Measurements from ENCODE around the gene EPS8L1.
A peak's percentile ranks its signal among the peaks of the same experiment; 100 is the strongest.

EPS8L1 gene

DNA sequence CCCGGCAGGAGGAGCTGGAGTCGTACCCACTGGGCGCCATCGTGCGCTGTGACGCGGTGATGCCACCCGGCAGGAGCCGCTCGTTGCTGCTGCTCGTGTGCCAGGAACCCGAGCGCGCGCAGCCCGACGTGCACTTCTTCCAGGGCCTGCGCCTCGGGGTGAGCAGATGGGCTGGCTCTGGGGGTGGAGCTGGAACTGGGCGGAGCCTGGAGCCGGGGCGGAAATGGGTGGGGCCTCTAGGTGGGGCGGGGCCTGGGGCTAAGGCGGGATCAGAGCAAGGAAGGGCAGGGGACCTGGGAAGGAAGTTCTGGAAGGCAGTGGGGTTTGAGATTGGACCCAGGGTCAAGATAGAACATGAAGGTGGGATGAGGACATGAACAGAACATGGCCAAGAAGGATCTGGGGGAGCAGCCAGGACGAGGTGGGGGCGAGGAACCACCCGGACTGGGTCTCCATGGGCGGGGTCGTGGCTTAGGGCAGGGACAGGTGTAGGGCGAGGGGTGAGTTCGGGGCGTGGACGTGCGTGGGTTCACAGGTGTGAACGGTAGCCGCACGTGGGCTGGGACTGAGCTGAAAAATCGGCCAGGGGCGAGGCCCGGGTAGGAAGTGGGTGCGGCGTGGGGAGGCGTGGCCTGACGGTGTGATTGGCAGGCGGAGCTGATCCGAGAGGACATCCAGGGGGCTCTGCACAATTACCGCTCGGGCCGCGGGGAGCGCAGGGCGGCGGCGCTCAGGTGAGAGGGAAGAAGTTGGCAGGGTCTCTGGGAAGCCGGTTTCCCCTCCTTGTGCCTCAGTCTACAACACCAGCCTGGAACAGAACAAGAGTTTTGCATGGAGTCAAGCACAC is 4.7 kb downstream of the EPS8L1 start:
- peak; percentile 60 for DNase-seq (ENCODE audit: low read depth)

GRCh38 chr19:55080968-55081769 is 5.5 kb downstream of the EPS8L1 start:
- DNase-seq (ENCODE audit: low read depth) = peak; percentile 53

DNA sequence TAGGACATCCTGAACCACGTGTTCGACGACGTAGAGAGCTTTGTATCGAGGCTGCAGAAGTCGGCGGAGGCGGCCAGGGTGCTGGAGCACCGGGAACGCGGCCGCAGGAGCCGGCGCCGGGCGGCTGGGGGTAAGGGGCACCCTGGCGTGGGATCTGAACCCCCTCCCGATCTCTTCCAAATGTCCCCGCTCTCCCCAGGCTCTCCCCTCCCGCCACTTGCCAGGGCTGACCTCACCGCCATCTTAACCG is 6.0 kb downstream of the EPS8L1 start:
- DNase-seq (ENCODE audit: low read depth) = no peak

- peak; percentile 11 for DNase-seq (ENCODE audit: low read depth)
These were observed 6.6 kb downstream of the EPS8L1 start for GRCh38 chr19:55082020-55082851.

GRCh38 chr19:55083004-55083850 is 7.6 kb downstream of the EPS8L1 start:
- DNase-seq (ENCODE audit: low read depth) = no peak

DNA sequence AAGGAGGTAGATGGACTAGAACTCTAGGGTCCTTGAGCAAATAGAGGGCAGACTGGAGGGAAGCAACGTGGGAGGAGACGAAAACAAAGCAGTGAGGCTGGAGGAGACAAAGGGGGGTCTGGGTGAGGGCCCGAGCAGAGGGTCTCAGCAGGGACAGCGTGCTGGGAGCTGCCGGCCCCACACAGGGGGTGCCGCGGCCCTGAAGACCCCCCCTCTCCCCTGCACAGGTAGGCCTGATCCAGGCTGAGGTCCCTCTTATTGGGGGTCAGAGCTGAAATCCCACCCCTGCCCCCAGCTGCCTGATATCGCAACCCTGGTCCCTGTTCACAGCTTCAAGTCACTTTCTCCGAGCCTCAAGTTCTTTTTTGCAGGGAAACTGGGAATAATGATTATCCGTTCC is 8.7 kb downstream of the EPS8L1 start:
- no peak for DNase-seq (ENCODE audit: low read depth)

- no peak for DNase-seq (ENCODE audit: low read depth)
These were observed 10.4 kb downstream of the EPS8L1 start for GRCh38 chr19:55085923-55086715.

- peak; percentile 92 for DNase-seq (ENCODE audit: low read depth)
These were observed 11.3 kb downstream of the EPS8L1 start for GRCh38 chr19:55086730-55087541.

DNA sequence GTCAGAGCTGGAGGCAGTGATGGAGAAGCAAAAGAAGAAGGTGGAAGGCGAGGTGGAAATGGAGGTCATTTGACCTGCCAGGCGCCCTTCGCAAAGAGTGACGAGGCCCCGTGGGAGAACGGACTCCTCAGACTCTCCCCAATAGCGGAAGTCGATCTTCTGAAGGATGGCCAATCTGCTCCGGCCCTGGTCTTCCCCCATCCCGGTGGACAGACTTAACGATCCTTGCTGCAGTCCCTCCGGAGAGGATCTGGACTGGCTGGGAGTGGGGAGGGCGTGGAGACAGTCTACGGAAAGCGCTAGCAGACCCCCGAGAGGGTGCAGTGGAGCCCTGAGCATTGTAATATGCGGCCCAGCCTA is 11.9 kb downstream of the EPS8L1 start:
- peak; percentile 38 for DNase-seq (ENCODE audit: low read depth)

DNA sequence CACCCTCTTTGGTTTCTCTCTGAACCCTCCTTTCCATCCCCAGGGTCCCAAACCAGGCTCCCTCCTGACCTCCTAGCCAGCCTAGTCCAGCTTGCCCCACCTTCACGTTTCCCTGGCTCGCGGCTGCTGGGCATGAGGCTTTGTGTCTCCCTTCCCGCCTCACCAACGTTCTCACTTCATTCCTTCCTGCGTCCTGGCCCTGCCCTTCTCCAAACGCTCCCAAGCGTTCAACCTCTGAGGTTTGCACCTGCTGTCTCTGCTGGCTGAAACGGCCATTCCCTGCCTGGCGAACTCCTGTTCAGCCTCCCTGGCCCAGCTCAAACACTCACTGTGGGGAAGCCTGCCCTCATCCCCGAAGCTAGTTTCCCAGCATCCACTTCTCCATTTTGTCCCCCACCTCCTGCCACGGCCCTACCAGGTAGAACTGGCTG is 12.4 kb downstream of the EPS8L1 start:
- DNase-seq (ENCODE audit: low read depth) = no peak

GRCh38 chr19:55088543-55089341 is 13.1 kb downstream of the EPS8L1 start:
- DNase-seq (ENCODE audit: low read depth) = peak; percentile 39

GRCh38 chr19:55089342-55089944 is 13.8 kb downstream of the EPS8L1 start:
- DNase-seq (ENCODE audit: low read depth) = no peak

DNA sequence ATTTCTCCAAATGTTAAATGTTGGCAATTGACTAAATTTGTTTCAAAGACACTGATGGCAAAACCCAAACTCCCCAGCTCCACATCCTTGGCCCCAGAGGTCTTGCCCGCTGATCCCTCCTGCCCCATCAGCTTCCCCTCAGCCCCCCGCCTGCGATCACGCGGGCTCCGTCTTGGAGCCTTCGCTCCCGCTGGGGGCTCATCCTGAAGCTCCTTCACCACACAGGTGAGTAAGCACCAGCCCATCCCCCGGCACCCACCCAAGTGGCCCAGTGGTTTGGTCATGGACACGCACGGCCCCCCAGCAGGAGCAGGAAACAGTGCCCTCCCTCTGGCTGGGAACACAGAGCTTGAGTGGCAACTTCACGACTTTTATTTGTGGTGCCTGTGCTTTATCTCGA is 14.9 kb downstream of the EPS8L1 start:
- no peak for DNase-seq (ENCODE audit: low read depth)

DNA sequence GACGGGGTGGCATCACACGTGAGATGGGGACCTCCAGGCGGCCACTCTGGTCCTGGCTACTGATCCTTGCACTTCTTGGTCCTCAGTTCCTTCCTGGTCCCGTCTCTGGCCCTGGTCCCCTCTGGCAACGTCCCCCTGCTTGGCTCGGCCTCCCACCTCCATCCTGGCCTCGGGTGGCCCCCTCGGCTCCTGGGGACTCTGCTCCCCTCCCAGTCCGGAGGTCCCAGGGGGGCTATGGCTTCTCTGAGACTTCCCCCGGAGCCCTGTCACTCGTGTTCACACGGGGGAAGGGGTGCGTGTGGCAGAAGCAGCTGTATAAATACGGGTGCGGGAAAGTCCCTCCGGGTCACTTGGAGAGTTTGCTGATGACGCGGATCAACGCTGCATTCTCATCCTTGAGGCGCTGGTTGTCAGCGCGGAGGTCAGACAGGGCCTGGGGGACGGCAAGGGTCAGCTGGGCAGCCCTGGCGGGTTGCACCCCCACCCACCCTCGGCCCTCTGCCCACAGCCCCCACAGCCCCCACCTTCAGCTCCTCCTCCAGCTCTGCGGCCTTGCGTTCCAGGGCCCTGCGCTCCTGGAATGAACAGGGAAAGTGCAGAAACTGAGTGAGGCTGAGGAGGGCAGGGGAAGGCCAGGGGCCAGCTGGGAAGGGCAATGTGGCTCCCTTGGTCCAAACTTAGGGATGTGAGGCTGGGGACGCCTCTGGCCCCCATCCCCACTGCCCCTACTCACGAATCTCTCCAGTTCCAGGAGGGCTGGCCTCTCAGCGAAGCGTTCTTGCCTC is 15.6 kb downstream of the EPS8L1 start:
- no peak for DNase-seq (ENCODE audit: low read depth)

DNA sequence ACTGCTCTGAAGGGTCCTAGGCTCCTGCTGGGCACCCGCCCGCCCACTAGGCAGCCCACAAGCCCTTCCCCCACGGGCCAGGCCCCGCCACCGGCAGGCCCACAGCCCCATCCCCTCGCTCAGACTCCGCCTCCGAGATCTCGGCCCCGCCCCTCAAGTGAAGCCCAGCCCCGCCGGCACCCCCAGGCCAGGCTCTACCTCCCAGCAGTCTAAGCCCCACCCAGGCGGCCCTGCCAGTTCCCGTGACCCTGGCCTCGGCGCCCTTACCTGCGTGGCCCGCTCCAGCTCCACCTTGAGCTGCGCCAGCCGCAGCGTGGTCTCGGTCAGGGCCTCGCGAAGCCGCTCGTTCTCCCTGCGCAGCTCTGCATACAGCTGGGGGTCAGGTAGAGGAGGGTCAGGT is 16.3 kb downstream of the EPS8L1 start:
- DNase-seq (ENCODE audit: low read depth) = no peak

GRCh38 chr19:55092423-55093318 is 17.0 kb downstream of the EPS8L1 start:
- no peak for DNase-seq (ENCODE audit: low read depth)
